WTC11 (cell line): Measurements from ENCODE around the gene NFATC2.

Source experiments
- ESRRA ChIP-seq: sonication (generic); formaldehyde crosslinking; IDR thresholded peaks from 2 replicates; pipeline ENCODE4 v1.8.1; 2022; ENCODE audit warnings: mild to moderate bottlenecking, missing genetic modification reagents, borderline replicate concordance
- USF2 ChIP-seq: sonication (generic); formaldehyde crosslinking; IDR thresholded peaks from 2 replicates; pipeline ENCODE4 v1.8.1; 2023; ENCODE audit warnings: mild to moderate bottlenecking, missing genetic modification reagents, moderate library complexity
- ZNF423 ChIP-seq: fragments of 250-450 bp; sonication (Bioruptor Pico); IDR thresholded peaks from 2 replicates; pipeline ENCODE4 v2.1.2; 2022; ENCODE audit warnings: mild to moderate bottlenecking, moderate library complexity

- TF ChIP-seq ESRRA (CRISPR knock-in tag) (no peak), ZNF423 (CRISPR knock-in tag) (no peak), USF2 (CRISPR knock-in tag) (no peak)
These were observed 31.2 kb upstream of the NFATC2 start for GRCh38 chr20:51573576-51574243.
